Measurements from ENCODE around the gene COL7A1.
"Not testable (repeated sequence)": the region's sequence is repeated elsewhere in the genome, so short reads cannot be mapped to it uniquely, and the experiment has no call there.

The COL7A1 gene

GRCh38 chr3:48543271-48543866, 51.8 kb downstream of the COL7A1 start:
- DNase-seq (ENCODE audit: low spot score) = no peak

- DNase-seq (ENCODE audit: low spot score) = no peak
Measured at GRCh38 chr3:48538451-48538850, 56.7 kb downstream of the COL7A1 start.

- no peak for DNase-seq (ENCODE audit: low spot score)
Measured at GRCh38 chr3:48536785-48537184, 58.3 kb downstream of the COL7A1 start.

- DNase-seq (ENCODE audit: low spot score) = no peak
Measured at GRCh38 chr3:48536116-48536515, 59.0 kb downstream of the COL7A1 start.

GRCh38 chr3:48535578-48535977, 59.6 kb downstream of the COL7A1 start:
- DNase-seq (ENCODE audit: low spot score) = no peak

GRCh38 chr3:48532977-48533337, 62.2 kb downstream of the COL7A1 start:
- no peak for DNase-seq (ENCODE audit: low spot score)

- DNase-seq (ENCODE audit: low spot score) = no peak
Measured at GRCh38 chr3:48532271-48532976, 62.7 kb downstream of the COL7A1 start.

GRCh38 chr3:48530701-48531100, 64.4 kb downstream of the COL7A1 start:
- DNase-seq (ENCODE audit: low spot score) = not testable (repeated sequence)

- no peak for DNase-seq (ENCODE audit: low spot score)
Measured at GRCh38 chr3:48528754-48529153, 66.4 kb downstream of the COL7A1 start.

- no peak for DNase-seq (ENCODE audit: low spot score)
Measured at GRCh38 chr3:48528048-48528447, 67.1 kb downstream of the COL7A1 start.

- no peak for DNase-seq (ENCODE audit: low spot score)
Measured at GRCh38 chr3:48524970-48525369, 70.2 kb downstream of the COL7A1 start.

- DNase-seq (ENCODE audit: low spot score) = no peak
Measured at GRCh38 chr3:48521635-48522034, 73.5 kb downstream of the COL7A1 start.

GRCh38 chr3:48519277-48519643, 75.9 kb downstream of the COL7A1 start:
- no peak for DNase-seq (ENCODE audit: low spot score)

GRCh38 chr3:48518638-48519276, 76.4 kb downstream of the COL7A1 start:
- DNase-seq (ENCODE audit: low spot score) = no peak

GRCh38 chr3:48518069-48518468, 77.1 kb downstream of the COL7A1 start:
- no peak for DNase-seq (ENCODE audit: low spot score)

GRCh38 chr3:48516571-48516970, 78.6 kb downstream of the COL7A1 start:
- peak; percentile 34 for DNase-seq (ENCODE audit: low spot score)

- DNase-seq (ENCODE audit: low spot score) = peak; percentile 69
Measured at GRCh38 chr3:48514431-48515227, 80.5 kb downstream of the COL7A1 start.
